ENCODE results near the gene MAP3K19. TPM values are rescaled to one million over a fixed set of nuclear protein-coding genes. Genes with fewer than 3 reads are reported as not detected.
"Not testable (repeated sequence)": the region's sequence is repeated elsewhere in the genome, so short reads cannot be mapped to it uniquely, and the experiment has no call there.

The MAP3K19 gene
- total RNA-seq, 1 experiment from 2014 or later = not detected

- no peak for DNase-seq (ENCODE audit: low read depth)
Observed at GRCh38 chr2:135052997-135053474, 5.8 kb upstream of the MAP3K19 start.

GRCh38 chr2:135052042-135052876 lies 5.0 kb upstream of the MAP3K19 start, which contains the start of gene RAB3GAP1:
Gene RAB3GAP1, plus strand, starts transcription at chr2:135052292. Its CDS starts 16 bp downstream, at chr2:135052308.
- peak; percentile 88 for DNase-seq (ENCODE audit: low read depth)

- no peak for DNase-seq (ENCODE audit: low read depth)
Observed at GRCh38 chr2:135050684-135051083, 3.4 kb upstream of the MAP3K19 start.

- DNase-seq (ENCODE audit: low read depth) = no peak
Observed at GRCh38 chr2:135050132-135050531, 2.9 kb upstream of the MAP3K19 start.

- no peak for DNase-seq (ENCODE audit: low read depth)
Observed at GRCh38 chr2:135048122-135048521, 875 bp upstream of the MAP3K19 start.

GRCh38 chr2:135043345-135043744 lies 3.9 kb downstream of the MAP3K19 start:
- no peak for DNase-seq (ENCODE audit: low read depth)

- DNase-seq (ENCODE audit: low read depth) = no peak
Observed at GRCh38 chr2:135037831-135038230, 9.4 kb downstream of the MAP3K19 start.

GRCh38 chr2:135033216-135033615 lies 14.0 kb downstream of the MAP3K19 start:
- DNase-seq (ENCODE audit: low read depth) = not testable (repeated sequence)

GRCh38 chr2:135030826-135031225 lies 16.4 kb downstream of the MAP3K19 start:
- peak; percentile 12 for DNase-seq (ENCODE audit: low read depth)

- no peak for DNase-seq (ENCODE audit: low read depth)
Observed at GRCh38 chr2:135029481-135030134, 17.6 kb downstream of the MAP3K19 start.

- no peak for DNase-seq (ENCODE audit: low read depth)
Observed at GRCh38 chr2:135023886-135024485, 23.3 kb downstream of the MAP3K19 start.

- DNase-seq (ENCODE audit: low read depth) = no peak
Observed at GRCh38 chr2:135022952-135023880, 24.0 kb downstream of the MAP3K19 start.

GRCh38 chr2:135021618-135022017 lies 25.6 kb downstream of the MAP3K19 start:
- no peak for DNase-seq (ENCODE audit: low read depth)

- no peak for DNase-seq (ENCODE audit: low read depth)
Observed at GRCh38 chr2:135011633-135012032, 35.6 kb downstream of the MAP3K19 start.

- no peak for DNase-seq (ENCODE audit: low read depth)
Observed at GRCh38 chr2:135010200-135010942, 36.9 kb downstream of the MAP3K19 start.

- DNase-seq (ENCODE audit: low read depth) = no peak
Observed at GRCh38 chr2:135009339-135009738, 37.9 kb downstream of the MAP3K19 start.

- no peak for DNase-seq (ENCODE audit: low read depth)
Observed at GRCh38 chr2:135005753-135006152, 41.5 kb downstream of the MAP3K19 start.

GRCh38 chr2:135004005-135004746 lies 43.1 kb downstream of the MAP3K19 start:
- peak; percentile 75 for DNase-seq (ENCODE audit: low read depth)

- no peak for DNase-seq (ENCODE audit: low read depth)
Observed at GRCh38 chr2:135002836-135003235, 44.4 kb downstream of the MAP3K19 start.

GRCh38 chr2:134999521-134999920 lies 47.7 kb downstream of the MAP3K19 start:
- DNase-seq (ENCODE audit: low read depth) = no peak

Measured in Daoy (cell line).